Activated T-helper 9 cell treated with anti-CD3 and anti-CD28 coated beads, Interleukin-2, amount 50 U/mL, for 16 hours (primary cell): Measurements from ENCODE around the gene KIF16B.

Experiments
- DNase-seq: peaks from one replicate; pipeline ENCODE4 v3.0.0-alpha.2; 2020; ENCODE audit warnings: low read depth

KIF16B gene

GRCh38 chr20:16395366-16395765, 177.9 kb downstream of the KIF16B start:
- no peak for DNase-seq

GRCh38 chr20:16394784-16395183, 178.5 kb downstream of the KIF16B start:
- no peak for DNase-seq

- DNase-seq = no peak
Measured at GRCh38 chr20:16393836-16394235, 179.4 kb downstream of the KIF16B start.

GRCh38 chr20:16393297-16393696, 180.0 kb downstream of the KIF16B start:
- no peak for DNase-seq

- DNase-seq = no peak
Measured at GRCh38 chr20:16392346-16392745, 180.9 kb downstream of the KIF16B start.

- no peak for DNase-seq
Measured at GRCh38 chr20:16390991-16391390, 182.3 kb downstream of the KIF16B start.

GRCh38 chr20:16388731-16389130, 184.5 kb downstream of the KIF16B start:
- no peak for DNase-seq

GRCh38 chr20:16387666-16388065, 185.6 kb downstream of the KIF16B start:
- DNase-seq = no peak

GRCh38 chr20:16385891-16386290, 187.4 kb downstream of the KIF16B start:
- DNase-seq = no peak

GRCh38 chr20:16385462-16385861, 187.8 kb downstream of the KIF16B start:
- DNase-seq = no peak

GRCh38 chr20:16381444-16381843, 191.8 kb downstream of the KIF16B start:
- no peak for DNase-seq

- DNase-seq = no peak
Measured at GRCh38 chr20:16378712-16379370, 194.4 kb downstream of the KIF16B start.

- DNase-seq = no peak
Measured at GRCh38 chr20:16378122-16378521, 195.1 kb downstream of the KIF16B start.

GRCh38 chr20:16369441-16369840, 203.8 kb downstream of the KIF16B start:
- no peak for DNase-seq

GRCh38 chr20:16368645-16369292, 204.5 kb downstream of the KIF16B start:
- DNase-seq = no peak

GRCh38 chr20:16367948-16368560, 205.2 kb downstream of the KIF16B start:
- no peak for DNase-seq

- DNase-seq = no peak
Measured at GRCh38 chr20:16366529-16366928, 206.7 kb downstream of the KIF16B start.

- DNase-seq = no peak
Measured at GRCh38 chr20:16364320-16364687, 208.9 kb downstream of the KIF16B start.

- DNase-seq = no peak
Measured at GRCh38 chr20:16363506-16364319, 209.5 kb downstream of the KIF16B start.

GRCh38 chr20:16362642-16363041, 210.6 kb downstream of the KIF16B start:
- DNase-seq = no peak

- no peak for DNase-seq
Measured at GRCh38 chr20:16360668-16361067, 212.6 kb downstream of the KIF16B start.

GRCh38 chr20:16353417-16353781, 219.8 kb downstream of the KIF16B start:
- no peak for DNase-seq
